H1 (cell line): ENCODE results near the gene NIN. TPM values are rescaled to one million over a fixed set of nuclear protein-coding genes. Genes with fewer than 3 reads are reported as not detected.

Experiments
- CTCF ChIA-PET: fragments of 300-600 bp; sonication (Branson Sonifier 250); formaldehyde crosslinking; loops from one replicate; lab custom pipeline; 2021; ENCODE audit not compliant: partially characterized antibody; lab: Charles Lee
- POLR2A ChIA-PET: fragments of 300-600 bp; sonication (Branson Sonifier 250); formaldehyde crosslinking; loops from one replicate; lab custom pipeline; 2021; ENCODE audit warnings: inconsistent platforms; ENCODE audit not compliant: partially characterized antibody; lab: Charles Lee
- DNase-seq, 2 experiments: peaks; one replicate each; pipeline versions ENCODE4 v3.0.0 to v3.0.0-alpha.2; 2010 to 2022; ENCODE audit warnings: low spot score in 2 of 2, low read depth in 1 of 2, mixed read lengths in 1 of 2
- FAIRE-seq: peaks from 2 replicates; lab custom pipeline; 2011; peaks lifted over from hg19 to GRCh38; lab: Jason Lieb, UNC
- H2AFZ ChIP-seq: 2 replicates; pipeline ENCODE4 v1.8.1; 2012; ENCODE audit warnings: low read length, inconsistent platforms
- H2AK5ac ChIP-seq: 2 replicates; pipeline ENCODE4 v1.6.1; 2013; ENCODE audit warnings: low read depth, low read length
- H2BK120ac ChIP-seq: replicated peaks from 2 replicates; pipeline ENCODE3; 2013; ENCODE audit warnings: low read depth, low read length, inconsistent platforms
- H2BK12ac ChIP-seq: 2 replicates; pipeline ENCODE4 v1.6.1; 2013; ENCODE audit warnings: low read depth, low read length
- H2BK15ac ChIP-seq: 2 replicates; pipeline ENCODE4 v1.6.1; 2013; ENCODE audit warnings: low read length
- H2BK20ac ChIP-seq: 2 replicates; pipeline ENCODE4 v1.6.1; 2013; ENCODE audit warnings: low read length
- H2BK5ac ChIP-seq: 2 replicates; pipeline ENCODE4 v1.6.1; 2013; ENCODE audit warnings: low read depth, low read length
- H3K14ac ChIP-seq: 2 replicates; pipeline ENCODE4 v1.6.1; 2013; ENCODE audit warnings: inconsistent platforms; ENCODE audit not compliant: insufficient read length
- H3K18ac ChIP-seq: 2 replicates; pipeline ENCODE4 v1.6.1; 2013; ENCODE audit warnings: low read length; ENCODE audit errors: extremely low read depth
- H3K23ac ChIP-seq: 2 replicates; pipeline ENCODE4 v1.6.1; 2013; ENCODE audit warnings: inconsistent platforms; ENCODE audit not compliant: insufficient read length
- H3K23me2 ChIP-seq: 2 replicates; pipeline ENCODE4 v1.6.1; 2013; ENCODE audit warnings: low read depth, low read length
- H3K27ac ChIP-seq: 2 replicates; pipeline ENCODE4 v1.6.1; 2011; ENCODE audit warnings: low read depth, low read length, inconsistent platforms
- H3K27me3 ChIP-seq, 4 experiments: replicated peaks in 1 of 4; 1 replicate in 1 of 4; 2 replicates in 3 of 4; pipeline versions ENCODE4 v1.6.1 to v1.8.1; 2011 to 2013; ENCODE audit warnings: low read length in 3 of 4, mild to moderate bottlenecking in 3 of 4, inconsistent platforms in 2 of 4, mixed read lengths in 2 of 4, moderate library complexity in 1 of 4; ENCODE audit not compliant: control insufficient read depth in 3 of 4, insufficient read depth in 3 of 4; ENCODE audit errors: extremely low read depth in 1 of 4
- H3K36me3 ChIP-seq, 4 experiments: 2 replicates each; pipeline versions ENCODE4 v1.6.1 to v1.8.1; 2011 to 2013; ENCODE audit warnings: mild to moderate bottlenecking in 4 of 4, low read length in 3 of 4, moderate library complexity in 2 of 4, control low read depth in 1 of 4, inconsistent platforms in 1 of 4; ENCODE audit not compliant: insufficient read depth in 4 of 4, control insufficient read depth in 2 of 4
- H3K4ac ChIP-seq: replicated peaks from 2 replicates; pipeline ENCODE3; 2013; ENCODE audit warnings: low read length, low read depth, mixed read lengths, inconsistent platforms; ENCODE audit not compliant: insufficient read length
- H3K4me1 ChIP-seq, 4 experiments: replicated peaks in 1 of 4; 1 replicate in 1 of 4; 2 replicates in 3 of 4; pipeline versions ENCODE4 v1.6.1 to v1.8.1; 2011 to 2013; ENCODE audit warnings: low read length in 3 of 4, inconsistent platforms in 2 of 4, mixed read lengths in 1 of 4; ENCODE audit not compliant: insufficient read depth in 4 of 4, control insufficient read depth in 3 of 4
- H3K4me2 ChIP-seq, 2 experiments: 2 replicates each; pipeline versions ENCODE4 v1.6.1 to v1.8.1; 2011 to 2013; ENCODE audit warnings: low read depth in 2 of 2, low read length in 2 of 2, control low read depth in 1 of 2, inconsistent platforms in 1 of 2, mild to moderate bottlenecking in 1 of 2; ENCODE audit not compliant: insufficient read depth in 1 of 2
- H3K4me3 ChIP-seq, 4 experiments: fragments of 200-600, 300-600 bp in 1 of 4; sonication (generic), shearing (Covaris generic), sonication (Bioruptor Twin) in 1 of 4; 2 replicates each; pipeline versions ENCODE4 v1.5.1 to v1.8.1; 2011 to 2016; ENCODE audit warnings: low read length in 4 of 4, low read depth in 3 of 4, control low read depth in 2 of 4, inconsistent platforms in 2 of 4, mild to moderate bottlenecking in 2 of 4, mixed read lengths in 1 of 4, moderate library complexity in 1 of 4; ENCODE audit not compliant: insufficient read depth in 2 of 4; ENCODE audit errors: extremely low read depth in 1 of 4
- H3K56ac ChIP-seq: replicated peaks from 2 replicates; pipeline ENCODE3; 2013; ENCODE audit warnings: low read depth, mild to moderate bottlenecking, mixed read lengths, low read length, inconsistent platforms; ENCODE audit not compliant: insufficient read length
- H3K79me1 ChIP-seq: 2 replicates; pipeline ENCODE4 v1.6.1; 2013; ENCODE audit warnings: low read depth, low read length, control low read depth
- H3K79me2 ChIP-seq, 2 experiments: 2 replicates each; pipeline versions ENCODE4 v1.6.1 to v1.8.1; 2012 to 2013; ENCODE audit warnings: low read length in 2 of 2, mild to moderate bottlenecking in 2 of 2, inconsistent platforms in 1 of 2; ENCODE audit not compliant: insufficient read depth in 2 of 2, control insufficient read depth in 1 of 2
- H3K9ac ChIP-seq, 4 experiments: replicated peaks in 1 of 4; 1 replicate in 1 of 4; 2 replicates in 3 of 4; pipeline versions ENCODE4 v1.6.1 to v1.8.1; 2011 to 2013; ENCODE audit warnings: low read depth in 3 of 4, low read length in 3 of 4, control low read depth in 2 of 4, mild to moderate bottlenecking in 2 of 4, moderate library complexity in 2 of 4, inconsistent platforms in 1 of 4; ENCODE audit errors: extremely low read depth in 1 of 4
- H3K9me3 ChIP-seq, 2 experiments: 2 replicates each; pipeline versions ENCODE4 v1.6.1 to v1.8.1; 2012 to 2013; ENCODE audit warnings: mild to moderate bottlenecking in 2 of 2, moderate library complexity in 2 of 2, control low read depth in 1 of 2, inconsistent platforms in 1 of 2, low read depth in 1 of 2, low read length in 1 of 2, mixed read lengths in 1 of 2; ENCODE audit not compliant: insufficient read depth in 2 of 2
- H4K20me1 ChIP-seq, 2 experiments: replicated peaks in 1 of 2; 2 replicates each; pipeline versions ENCODE3 to v1.8.1; 2011 to 2013; ENCODE audit warnings: inconsistent platforms in 2 of 2, low read length in 2 of 2, mild to moderate bottlenecking in 1 of 2; ENCODE audit not compliant: insufficient read depth in 2 of 2, control insufficient read depth in 1 of 2
- H4K5ac ChIP-seq: 2 replicates; pipeline ENCODE4 v1.6.1; 2013; ENCODE audit warnings: low read length, low read depth, mixed read lengths, inconsistent platforms; ENCODE audit not compliant: insufficient read length
- H4K8ac ChIP-seq: 2 replicates; pipeline ENCODE4 v1.8.0; 2013; ENCODE audit warnings: mild to moderate bottlenecking, moderate library complexity, low read length, inconsistent platforms; ENCODE audit not compliant: insufficient read depth; ENCODE audit errors: extremely low read depth
- H4K91ac ChIP-seq: replicated peaks from 2 replicates; pipeline ENCODE3; 2013; ENCODE audit warnings: low read length, mixed read lengths, inconsistent platforms; ENCODE audit not compliant: insufficient read length
- BCL11A ChIP-seq, 2 experiments: IDR thresholded peaks; one replicate each; pipeline ENCODE4 v1.6.1; 2011; ENCODE audit warnings: low read depth in 2 of 2, low read length in 2 of 2, mild to moderate bottlenecking in 2 of 2
- EP300 ChIP-seq, 2 experiments: IDR thresholded peaks; 1 replicate in 1 of 2; 2 replicates in 1 of 2; pipeline ENCODE4 v1.6.1; 2011 to 2012; ENCODE audit warnings: low read depth in 2 of 2, low read length in 2 of 2, mild to moderate bottlenecking in 2 of 2, borderline replicate concordance in 1 of 2, inconsistent platforms in 1 of 2, moderate library complexity in 1 of 2
- NRF1 ChIP-seq: IDR thresholded peaks from 2 replicates; pipeline ENCODE4 v1.6.1; 2011; ENCODE audit warnings: mild to moderate bottlenecking, low read depth, low read length, improper control_type of control experiment
- POLR2AphosphoS5 ChIP-seq: IDR thresholded peaks from 2 replicates; pipeline ENCODE4 v1.6.1; 2011; ENCODE audit warnings: low read depth, low read length
- RFX5 ChIP-seq: IDR thresholded peaks from 2 replicates; pipeline ENCODE4 v1.6.1; 2011; ENCODE audit warnings: low read depth, low read length, improper control_type of control experiment, borderline replicate concordance
- RNF2 ChIP-seq: fragments of 200-900, 300-1000 bp; sonication (generic); IDR thresholded peaks from 2 replicates; pipeline ENCODE4 v1.7.1; 2016; ENCODE audit warnings: borderline replicate concordance, low read depth, mild to moderate bottlenecking, antibody characterized with exemption, low read length; ENCODE audit not compliant: poor library complexity, severe bottlenecking; ENCODE audit errors: missing control alignments
- SP1 ChIP-seq: IDR thresholded peaks from 2 replicates; pipeline ENCODE4 v1.6.1; 2011; ENCODE audit warnings: low read depth, low read length
- TAF7 ChIP-seq: optimal IDR thresholded peaks from 2 replicates; pipeline ENCODE3; 2011; ENCODE audit warnings: low read depth, mild to moderate bottlenecking, inconsistent platforms, low read length, moderate library complexity, borderline replicate concordance
- TBP ChIP-seq: IDR thresholded peaks from 2 replicates; pipeline ENCODE4 v1.6.1; 2011; ENCODE audit warnings: low read depth, low read length, improper control_type of control experiment
- TCF12 ChIP-seq: IDR thresholded peaks from 2 replicates; pipeline ENCODE4 v1.6.1; 2011; ENCODE audit warnings: low read depth, mild to moderate bottlenecking, low read length
- WGBS, 2 experiments: shearing (Covaris generic) in 1 of 2; methylation state at CpG; one replicate each; pipeline versions ENCODE4 v1.1.6 to v1.1.7; 2013 to 2015; ENCODE audit warnings: low lambda C conversion rate in 2 of 2, mixed read lengths in 2 of 2, inconsistent platforms in 1 of 2, low coverage in 1 of 2, missing lambda C conversion rate in 1 of 2; ENCODE audit not compliant: insufficient replicate concordance in 2 of 2, insufficient coverage in 1 of 2, insufficient read length in 1 of 2; ENCODE audit errors: extremely low coverage in 1 of 2, missing lambda C conversion rate in 1 of 2; 5-methylcytosine and 5-hydroxymethylcytosine counted together
- polyA plus RNA-seq, 7 experiments: library from polyadenylated mRNA; depleted of rRNA in 3 of 7; stranded (reverse) in 5 of 7; unstranded in 2 of 7; fragments of >200 nt in 5 of 7; fragments of 200-250 nt in 2 of 7; gene quantifications; 1 replicate in 5 of 7; 2 replicates in 1 of 7; 4 replicates in 1 of 7; pipeline versions ENCODE4 v1.2.1 to v1.2.3, GENCODE V29; 2011 to 2013; ENCODE audit warnings: missing spikeins in 2 of 7, mixed read lengths in 2 of 7
- total RNA-seq: library from RNA; stranded (reverse); fragmentation: NEBNext Ultra II Directional; extraction: Animal tissue kit (Norgen Biotek cat#: 25700); gene quantifications from 2 replicates; pipeline ENCODE4 v1.2.1, GENCODE V29; 2021

Gene NIN
- total and polyA plus RNA-seq, 2 of the 8 experiments (the other 6 are each of a cell fraction or from before 2014, with no cell fraction given) = 3.2 to 21.3 TPM

GRCh38 chr14:50837850-50838470 lies 7.0 kb upstream of the NIN start:
- ChIA-PET POLR2A (no interaction called here), CTCF (interaction anchor here (1.1 to 3.3 kb wide), 4 partner anchors 9 to 62 kb away, joined by 3 to 19 read pairs (median 6); no protein-coding TSS in a partner anchor)
- Histone ChIP-seq H4K5ac (no peak overlapping the region), H3K23ac (no peak overlapping the region), H3K27me3 (peaks cover 0 to 4% (median 2%) of the 10 kb centered on the region in 4 experiments; a peak in 5 of 7 replicates), H2BK5ac (no peak overlapping the region), H3K9ac (no peak overlapping the region), H3K4me3 (no peak overlapping the region), H4K8ac (no peak overlapping the region), H3K36me3 (no peaks in the 10 kb centered on the region), H3K27ac (no peak overlapping the region), H4K20me1 (no peaks in the 10 kb centered on the region), H3K79me1 (no peaks in the 10 kb centered on the region), H3K4me1 (no peaks in the 10 kb centered on the region), H3K4ac (no peak overlapping the region), H3K23me2 (no peaks in the 10 kb centered on the region), H2BK15ac (no peak overlapping the region), H4K91ac (no peak overlapping the region), H2BK12ac (no peak overlapping the region), H2AK5ac (no peak overlapping the region), H2AFZ (no peak overlapping the region), H2BK120ac (no peak overlapping the region), H3K4me2 (no peak overlapping the region), H2BK20ac (no peak overlapping the region), H3K9me3 (no peaks in the 10 kb centered on the region), H3K18ac (no peak overlapping the region), H3K56ac (no peak overlapping the region), H3K79me2 (no peaks in the 10 kb centered on the region), H3K14ac (no peak overlapping the region)
- 80% methylated on average over 2 of the region's 2 CpGs; no CpG with 5 or more reads in 1 of the 2 experiments for WGBS, 2 experiments
- FAIRE-seq = no peak
- TF ChIP-seq RFX5 (no peak), BCL11A (IDR thresholded peaks at IDR 0.05; ENCODE audit: low read depth in 2 of 2, low read length in 2 of 2) (no peak), RNF2 (no peak), POLR2AphosphoS5 (no peak), TCF12 (no peak), TBP (no peak), SP1 (no peak), TAF7 (no peak), NRF1 (no peak), EP300 (IDR thresholded peaks at IDR 0.05; ENCODE audit: borderline replicate concordance in 1 of 2, low read depth in 2 of 2, low read length in 2 of 2) (no peak)
- no peak for DNase-seq
